Thyroid gland (tissue), 4 donors: ENCODE data around the gene DAPK1. TPM values are rescaled to one million over a fixed set of nuclear protein-coding genes. Genes with fewer than 3 reads are reported as not detected.

Source experiments
- DNase-seq, 2 donors: peaks; one replicate each; pipeline ENCODE4 v3.0.0-alpha.2; 2019
- H3K27ac ChIP-seq, 3 donors: fragments of 200-600 bp; sonication (generic); 1 replicate in 2 of 3; 2 replicates in 1 of 3; pipeline ENCODE4 v1.5.1; 2016 to 2019; ENCODE audit warnings: mild to moderate bottlenecking in 1 of 3, moderate library complexity in 1 of 3
- H3K27me3 ChIP-seq: fragments of 200-600 bp; sonication (generic); one replicate; pipeline ENCODE4 v1.5.1; 2019
- H3K36me3 ChIP-seq, 2 donors: fragments of 200-600 bp; sonication (generic); one replicate each; pipeline ENCODE4 v1.5.1; 2016 to 2019
- H3K4me1 ChIP-seq, 2 donors: fragments of 200-600 bp; sonication (generic); one replicate each; pipeline ENCODE4 v1.5.1; 2017 to 2019
- H3K4me3 ChIP-seq, 3 donors: fragments of 200-600 bp; sonication (generic); replicated peaks in 1 of 3; 1 replicate in 2 of 3; 2 replicates in 1 of 3; pipeline ENCODE4 v1.5.1; 2016; ENCODE audit warnings: mild to moderate bottlenecking in 1 of 3
- H3K9me3 ChIP-seq: fragments of 200-600 bp; sonication (generic); one replicate; pipeline ENCODE4 v1.5.1; 2017
- POLR2A ChIP-seq, 2 donors: fragments of 450-650 bp; IDR thresholded peaks; one replicate each; pipeline ENCODE4 v1.6.1; 2017; ENCODE audit warnings: antibody characterized with exemption in 2 of 2, mild to moderate bottlenecking in 2 of 2, moderate library complexity in 1 of 2
- WGBS, 2 donors: methylation state at CpG; one replicate each; pipeline ENCODE4 v1.1.5; 2017; 5-methylcytosine and 5-hydroxymethylcytosine counted together
- intact Hi-C: fragments of 100-400 bp; cut with DNase I; formaldehyde crosslinking; loops from one replicate; pipeline ENCODE4 v1.15.1; 2023
- total RNA-seq, 4 donors: library from RNA; depleted of rRNA; stranded (reverse); fragments of >200 nt; gene quantifications; one replicate each; pipeline ENCODE4 v1.2.3, GENCODE V29; 2016
- TF ChIP-seq, protein P1 (sequence below), 6 experiments: fragments of 200-600 bp in 3 of 6; fragments of 450-650 bp in 3 of 6; sonication (generic) in 3 of 6; IDR thresholded peaks; one replicate each; pipeline ENCODE4 v1.5.1; 2016 to 2019; ENCODE audit warnings: antibody characterized with exemption in 6 of 6, mild to moderate bottlenecking in 2 of 6, inconsistent platforms in 1 of 6, moderate library complexity in 1 of 6

DAPK1 gene
- total RNA-seq, 4 donors from 2014 or later, result 32.0 to 76.2 (median 38.2) TPM

DNA sequence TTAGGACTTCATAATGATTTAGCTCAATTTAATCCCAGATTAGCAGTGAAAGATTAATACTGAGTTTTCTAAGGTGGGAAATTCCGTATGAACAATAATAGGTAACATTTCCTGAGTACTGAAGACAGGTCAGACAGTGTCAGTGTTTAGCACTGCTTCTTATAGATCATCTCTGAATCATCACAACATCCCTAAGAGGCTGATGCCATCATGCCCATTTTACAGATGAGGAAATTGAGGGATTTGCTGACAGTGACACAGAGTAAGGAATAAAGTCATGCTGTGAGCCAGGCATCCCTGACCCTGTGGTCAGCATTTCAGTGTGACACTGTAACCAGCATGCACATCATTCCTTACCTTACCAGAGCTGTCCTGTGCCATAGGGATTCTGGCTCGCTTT is 44.5 kb downstream of the DAPK1 start:
- H3K36me3 ChIP-seq, result no peaks in the 10 kb centered on the region
- WGBS, 2 donors, result 50 to 71% methylated on average over 2 of the region's 2 CpGs

DNA sequence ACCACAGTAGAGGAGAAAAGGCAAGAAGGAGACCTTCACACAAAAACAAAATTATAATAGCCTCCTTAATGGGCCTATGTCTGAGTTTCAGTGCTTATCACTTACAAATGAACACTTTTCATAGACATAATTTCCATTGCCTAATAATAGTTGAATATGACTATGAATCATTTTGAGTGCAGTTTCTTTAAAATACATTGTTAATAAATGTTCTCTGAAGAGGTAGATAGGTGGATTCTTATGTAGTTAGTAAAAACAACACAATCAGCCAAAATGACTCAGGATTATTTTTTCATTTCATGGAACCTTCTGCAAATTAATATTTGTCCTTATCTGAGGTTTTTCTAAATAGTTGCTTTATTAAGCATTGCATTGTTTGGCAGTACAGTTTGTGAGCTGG is 45.6 kb downstream of the DAPK1 start:
- intact Hi-C loops, result no loop called here
- H3K36me3 ChIP-seq, result no peaks in the 10 kb centered on the region
- no peaks in the 10 kb centered on the region for H3K27me3 ChIP-seq
- no peak overlapping the region for H3K4me3 ChIP-seq
- TF ChIP-seq, protein P1, sequence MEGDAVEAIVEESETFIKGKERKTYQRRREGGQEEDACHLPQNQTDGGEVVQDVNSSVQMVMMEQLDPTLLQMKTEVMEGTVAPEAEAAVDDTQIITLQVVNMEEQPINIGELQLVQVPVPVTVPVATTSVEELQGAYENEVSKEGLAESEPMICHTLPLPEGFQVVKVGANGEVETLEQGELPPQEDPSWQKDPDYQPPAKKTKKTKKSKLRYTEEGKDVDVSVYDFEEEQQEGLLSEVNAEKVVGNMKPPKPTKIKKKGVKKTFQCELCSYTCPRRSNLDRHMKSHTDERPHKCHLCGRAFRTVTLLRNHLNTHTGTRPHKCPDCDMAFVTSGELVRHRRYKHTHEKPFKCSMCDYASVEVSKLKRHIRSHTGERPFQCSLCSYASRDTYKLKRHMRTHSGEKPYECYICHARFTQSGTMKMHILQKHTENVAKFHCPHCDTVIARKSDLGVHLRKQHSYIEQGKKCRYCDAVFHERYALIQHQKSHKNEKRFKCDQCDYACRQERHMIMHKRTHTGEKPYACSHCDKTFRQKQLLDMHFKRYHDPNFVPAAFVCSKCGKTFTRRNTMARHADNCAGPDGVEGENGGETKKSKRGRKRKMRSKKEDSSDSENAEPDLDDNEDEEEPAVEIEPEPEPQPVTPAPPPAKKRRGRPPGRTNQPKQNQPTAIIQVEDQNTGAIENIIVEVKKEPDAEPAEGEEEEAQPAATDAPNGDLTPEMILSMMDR (IDR thresholded peaks at IDR 0.05), result no peak
- no peak for TF ChIP-seq POLR2A (IDR thresholded peaks at IDR 0.05)
- H3K27ac ChIP-seq, result no peak overlapping the region
- DNase-seq, result no peak
- no peaks in the 10 kb centered on the region for H3K4me1 ChIP-seq
- no peaks in the 10 kb centered on the region for H3K9me3 ChIP-seq

More for the DNA sequence above, 44.5 kb downstream of the DAPK1 start:
- no peaks in the 10 kb centered on the region for H3K27me3 ChIP-seq
- no peaks in the 10 kb centered on the region for H3K4me1 ChIP-seq
- H3K9me3 ChIP-seq, result no peaks in the 10 kb centered on the region
- intact Hi-C loops, result no loop called here
- H3K27ac ChIP-seq, result no peak overlapping the region
- no peak overlapping the region for H3K4me3 ChIP-seq
- no peak for DNase-seq
- no peak for TF ChIP-seq POLR2A (IDR thresholded peaks at IDR 0.05)
- TF ChIP-seq, protein P1 (IDR thresholded peaks at IDR 0.05), result no peak

DNA sequence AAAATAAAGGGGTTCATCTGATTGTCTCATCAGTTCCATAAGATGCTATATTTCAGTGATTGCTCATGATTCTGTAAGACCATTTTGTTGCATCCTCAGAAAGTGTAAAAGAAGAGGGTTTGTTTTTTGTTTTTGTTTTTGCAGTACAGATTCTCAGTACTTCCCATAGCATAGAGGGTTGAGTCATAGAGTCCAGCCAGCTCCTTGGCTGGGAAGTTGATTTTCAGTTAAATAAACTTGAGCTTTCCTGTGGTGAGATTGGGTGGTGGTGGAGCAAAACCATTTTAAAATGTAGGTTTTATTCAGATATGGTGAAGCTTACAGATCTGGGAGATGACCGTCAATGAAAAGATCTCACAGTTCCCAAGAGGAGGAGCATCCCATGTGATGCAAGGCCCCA is 48.2 kb downstream of the DAPK1 start:
- no peaks in the 10 kb centered on the region for H3K36me3 ChIP-seq
- DNase-seq, result no peak
- WGBS, 2 donors, result 88 to 92% methylated on average over 1 of the region's 1 CpG
- TF ChIP-seq, protein P1 (IDR thresholded peaks at IDR 0.05), result no peak
- no peak for TF ChIP-seq POLR2A (IDR thresholded peaks at IDR 0.05)
- H3K4me1 ChIP-seq, result peaks cover 0 to 6% of the 10 kb centered on the region in 2 donors
- H3K9me3 ChIP-seq, result no peaks in the 10 kb centered on the region
- no peaks in the 10 kb centered on the region for H3K27me3 ChIP-seq
- H3K27ac ChIP-seq, result no peak overlapping the region
- H3K4me3 ChIP-seq, result no peak overlapping the region
- intact Hi-C loops, result no loop called here

DNA sequence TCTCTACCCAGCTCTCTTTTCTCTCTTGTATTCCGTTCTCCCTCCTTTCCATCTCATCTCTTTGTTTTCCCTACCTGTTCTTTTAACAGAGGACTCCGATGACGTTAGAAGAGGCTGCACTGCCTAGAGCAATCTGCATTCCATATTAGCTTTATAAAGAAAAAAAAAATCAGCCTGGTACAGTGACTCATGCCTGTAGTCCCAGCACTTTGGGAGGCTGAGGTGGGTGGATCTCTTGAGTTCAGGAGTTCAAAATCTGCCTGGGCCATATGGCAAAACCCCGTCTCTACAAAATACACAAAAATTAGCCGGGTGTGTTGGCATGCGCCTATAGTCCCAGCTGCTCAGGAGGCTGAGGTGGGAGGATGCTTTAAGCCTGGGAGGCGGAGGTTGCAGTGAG is 49.0 kb downstream of the DAPK1 start:
- no peaks in the 10 kb centered on the region for H3K9me3 ChIP-seq
- H3K27ac ChIP-seq, result no peak overlapping the region
- H3K4me1 ChIP-seq, result peaks cover 0 to 6% of the 10 kb centered on the region in 2 donors

DNA sequence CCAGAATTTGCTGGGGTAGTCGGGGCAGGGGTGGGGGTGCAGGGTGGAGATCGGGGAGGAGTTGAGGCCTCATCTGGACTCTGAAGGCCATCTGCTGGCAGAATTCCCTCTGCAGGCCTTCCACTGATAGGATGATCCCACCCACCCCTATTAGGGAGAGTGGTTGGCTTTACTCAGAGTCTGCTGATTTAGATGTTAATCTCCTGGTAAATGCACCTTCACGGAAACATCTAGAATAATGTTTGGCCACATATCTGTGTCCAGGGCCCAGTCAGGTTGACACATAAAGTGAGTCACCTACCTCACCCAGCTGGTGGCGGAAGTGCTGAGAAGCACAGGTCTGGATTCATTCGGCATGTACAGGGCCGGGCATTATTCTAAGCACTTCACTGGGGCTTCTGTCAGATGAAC is 50.0 kb downstream of the DAPK1 start:
- no peak for DNase-seq
- 89 to 97% methylated on average over 6 of the region's 6 CpGs for WGBS, 2 donors
- H3K27me3 ChIP-seq, result no peaks in the 10 kb centered on the region
- intact Hi-C loops, result no loop called here
- H3K27ac ChIP-seq, result no peak overlapping the region
- no peak for TF ChIP-seq POLR2A (IDR thresholded peaks at IDR 0.05)
- TF ChIP-seq, protein P1 (IDR thresholded peaks at IDR 0.05), result no peak
- no peaks in the 10 kb centered on the region for H3K9me3 ChIP-seq
- H3K36me3 ChIP-seq, result no peaks in the 10 kb centered on the region
- H3K4me1 ChIP-seq, result peaks cover 0 to 6% of the 10 kb centered on the region in 2 donors
- no peak overlapping the region for H3K4me3 ChIP-seq

More for the DNA sequence above, 49.0 kb downstream of the DAPK1 start:
- no peaks in the 10 kb centered on the region for H3K27me3 ChIP-seq
- no peak overlapping the region for H3K4me3 ChIP-seq
- WGBS, 2 donors, result 80% methylated on average over 7 of the region's 7 CpGs
- TF ChIP-seq POLR2A (IDR thresholded peaks at IDR 0.05), result no peak
- TF ChIP-seq, protein P1 (IDR thresholded peaks at IDR 0.05), result no peak
- DNase-seq, result no peak
- no peaks in the 10 kb centered on the region for H3K36me3 ChIP-seq
- intact Hi-C loops, result no loop called here
